ENCODE results near the gene SFRP5.

DNA sequence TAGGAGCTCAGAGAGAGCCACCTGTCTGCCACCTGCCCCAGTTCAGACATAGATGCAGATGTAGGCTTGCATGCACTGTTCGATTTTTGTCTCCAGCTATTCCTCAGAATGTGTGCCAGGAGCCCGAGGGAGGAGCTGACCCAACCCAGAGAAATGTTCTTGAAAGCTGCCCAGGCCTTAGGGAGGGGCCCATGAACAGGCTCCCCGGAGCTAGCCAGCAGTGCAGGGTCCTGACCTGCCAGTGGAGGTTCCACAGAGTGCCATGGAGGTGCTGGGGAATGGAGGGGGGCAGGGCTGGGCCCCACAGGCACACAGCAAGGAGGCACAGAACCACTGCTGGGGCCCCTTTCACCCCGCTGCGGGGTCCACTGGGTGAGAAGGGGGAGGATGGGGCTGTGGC is 29.6 kb upstream of the SFRP5 start:
- TF ChIP-seq, protein P1, sequence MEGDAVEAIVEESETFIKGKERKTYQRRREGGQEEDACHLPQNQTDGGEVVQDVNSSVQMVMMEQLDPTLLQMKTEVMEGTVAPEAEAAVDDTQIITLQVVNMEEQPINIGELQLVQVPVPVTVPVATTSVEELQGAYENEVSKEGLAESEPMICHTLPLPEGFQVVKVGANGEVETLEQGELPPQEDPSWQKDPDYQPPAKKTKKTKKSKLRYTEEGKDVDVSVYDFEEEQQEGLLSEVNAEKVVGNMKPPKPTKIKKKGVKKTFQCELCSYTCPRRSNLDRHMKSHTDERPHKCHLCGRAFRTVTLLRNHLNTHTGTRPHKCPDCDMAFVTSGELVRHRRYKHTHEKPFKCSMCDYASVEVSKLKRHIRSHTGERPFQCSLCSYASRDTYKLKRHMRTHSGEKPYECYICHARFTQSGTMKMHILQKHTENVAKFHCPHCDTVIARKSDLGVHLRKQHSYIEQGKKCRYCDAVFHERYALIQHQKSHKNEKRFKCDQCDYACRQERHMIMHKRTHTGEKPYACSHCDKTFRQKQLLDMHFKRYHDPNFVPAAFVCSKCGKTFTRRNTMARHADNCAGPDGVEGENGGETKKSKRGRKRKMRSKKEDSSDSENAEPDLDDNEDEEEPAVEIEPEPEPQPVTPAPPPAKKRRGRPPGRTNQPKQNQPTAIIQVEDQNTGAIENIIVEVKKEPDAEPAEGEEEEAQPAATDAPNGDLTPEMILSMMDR (IDR thresholded peaks at IDR 0.05): no peak
- TF ChIP-seq MAX (CRISPR knock-in tag; IDR thresholded peaks at IDR 0.05): no peak
- TF ChIP-seq USF2 (CRISPR knock-in tag; IDR thresholded peaks at IDR 0.05): no peak
- TF ChIP-seq FOXP1 (CRISPR knock-in tag; IDR thresholded peaks at IDR 0.05; ENCODE audit: borderline replicate concordance): no peak
- no peak for TF ChIP-seq NR3C1 (CRISPR knock-in tag; conservative IDR thresholded peaks at IDR 0.05; ENCODE audit: low read depth)
- no peak for TF ChIP-seq ELF4 (CRISPR knock-in tag; IDR thresholded peaks at IDR 0.05; ENCODE audit: low read depth)
- no peak for TF ChIP-seq ATF3 (CRISPR knock-in tag; conservative IDR thresholded peaks at IDR 0.05)
- TF ChIP-seq SP1 (CRISPR knock-in tag; conservative IDR thresholded peaks at IDR 0.05): no peak
- no peak for TF ChIP-seq AFF4 (CRISPR knock-in tag; IDR thresholded peaks at IDR 0.05; ENCODE audit: borderline replicate concordance)
- TF ChIP-seq CREM (CRISPR knock-in tag; IDR thresholded peaks at IDR 0.05): no peak
- TF ChIP-seq KAT7 (CRISPR knock-in tag; IDR thresholded peaks at IDR 0.05; ENCODE audit: borderline replicate concordance): no peak
- no peak for TF ChIP-seq ARID4B (CRISPR knock-in tag; IDR thresholded peaks at IDR 0.05; ENCODE audit: borderline replicate concordance)
